ENCODE data around the gene CPN2.

GRCh38 chr3:194395778-194396538 lies 44.8 kb upstream of the CPN2 start:
- TF ChIP-seq EP300 (IDR thresholded peaks at IDR 0.05) (no peak), CTCF (IDR thresholded peaks at IDR 0.05) (no peak), POLR2AphosphoS5 (IDR thresholded peaks at IDR 0.05) (no peak), POLR2A (IDR thresholded peaks at IDR 0.05) (no peak)
